Measurements from ENCODE around the gene ARID1B.

Gene ARID1B

DNA sequence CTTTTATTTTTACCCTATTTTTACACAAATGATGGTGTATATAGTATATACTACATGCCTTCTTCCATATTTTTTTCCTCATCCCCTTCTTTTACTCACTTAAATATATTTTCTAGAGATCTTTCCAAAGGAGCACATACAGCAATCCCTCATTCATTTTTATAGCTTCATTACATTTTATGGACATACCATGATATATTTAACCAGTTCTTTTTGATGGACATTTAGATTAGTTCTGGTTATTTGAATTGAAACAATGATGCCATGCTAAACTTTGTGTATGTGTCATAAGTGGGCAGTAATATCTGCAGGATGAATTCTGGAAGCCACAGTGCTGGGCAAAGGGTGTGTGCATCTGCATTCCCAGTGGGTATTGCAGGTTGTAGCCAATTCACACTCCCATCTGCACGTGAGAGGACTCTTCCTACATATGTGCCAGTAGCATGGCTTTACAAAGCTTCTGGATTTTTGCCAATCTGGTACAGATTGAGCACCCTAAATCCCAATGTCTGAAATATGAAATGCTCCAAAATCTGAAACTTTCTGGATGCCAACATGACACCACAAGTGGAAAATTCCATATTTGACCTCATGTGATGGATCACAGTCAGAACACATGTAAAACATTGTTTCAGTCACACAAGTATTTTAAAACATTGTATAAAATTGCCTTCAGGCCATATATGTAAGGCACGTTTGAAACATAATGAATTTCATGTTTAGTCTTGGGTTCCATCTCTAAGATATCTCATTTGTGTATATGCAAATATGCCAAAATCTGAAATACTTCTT lies 127.2 kb downstream of the ARID1B start:
- no peak for DNase-seq
- in situ Hi-C loops (cut with HindIII; ENCODE audit: low pct_ligation_motif_present, low sequenced_read_pairs), result no loop called here
- no peaks in the 10 kb centered on the region for H3K36me3 ChIP-seq (replicated peaks)
- TF ChIP-seq, protein P1, sequence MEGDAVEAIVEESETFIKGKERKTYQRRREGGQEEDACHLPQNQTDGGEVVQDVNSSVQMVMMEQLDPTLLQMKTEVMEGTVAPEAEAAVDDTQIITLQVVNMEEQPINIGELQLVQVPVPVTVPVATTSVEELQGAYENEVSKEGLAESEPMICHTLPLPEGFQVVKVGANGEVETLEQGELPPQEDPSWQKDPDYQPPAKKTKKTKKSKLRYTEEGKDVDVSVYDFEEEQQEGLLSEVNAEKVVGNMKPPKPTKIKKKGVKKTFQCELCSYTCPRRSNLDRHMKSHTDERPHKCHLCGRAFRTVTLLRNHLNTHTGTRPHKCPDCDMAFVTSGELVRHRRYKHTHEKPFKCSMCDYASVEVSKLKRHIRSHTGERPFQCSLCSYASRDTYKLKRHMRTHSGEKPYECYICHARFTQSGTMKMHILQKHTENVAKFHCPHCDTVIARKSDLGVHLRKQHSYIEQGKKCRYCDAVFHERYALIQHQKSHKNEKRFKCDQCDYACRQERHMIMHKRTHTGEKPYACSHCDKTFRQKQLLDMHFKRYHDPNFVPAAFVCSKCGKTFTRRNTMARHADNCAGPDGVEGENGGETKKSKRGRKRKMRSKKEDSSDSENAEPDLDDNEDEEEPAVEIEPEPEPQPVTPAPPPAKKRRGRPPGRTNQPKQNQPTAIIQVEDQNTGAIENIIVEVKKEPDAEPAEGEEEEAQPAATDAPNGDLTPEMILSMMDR (IDR thresholded peaks at IDR 0.05; ENCODE audit: low read depth, low read length, missing control alignments), result no peak
- no peak overlapping the region for H3K4me3 ChIP-seq (ENCODE audit: low read depth, low read length)
- H3K27me3 ChIP-seq (replicated peaks), result no peaks in the 10 kb centered on the region
- no peak overlapping the region for H3K27ac ChIP-seq

DNA sequence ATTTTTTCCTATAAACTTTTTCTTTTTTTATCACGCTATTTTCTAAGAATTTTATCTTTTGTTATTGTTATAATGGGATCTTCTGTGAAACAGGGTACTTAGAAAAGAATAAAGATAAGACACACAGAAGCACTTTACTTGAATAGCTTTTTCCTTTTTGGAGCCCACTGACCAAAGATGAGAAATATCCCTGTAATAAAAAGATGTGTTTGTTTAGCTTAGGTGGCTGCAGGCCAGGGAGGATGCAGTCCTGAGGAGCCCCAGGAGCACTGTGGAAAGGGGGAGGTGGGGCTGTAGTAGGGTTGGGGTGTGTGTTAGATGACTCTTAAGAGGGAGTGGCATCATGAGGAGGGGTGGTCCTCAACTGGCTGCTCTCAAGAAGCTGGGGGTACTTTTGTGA lies 128.6 kb downstream of the ARID1B start:
- in situ Hi-C loops (cut with HindIII; ENCODE audit: low pct_ligation_motif_present, low sequenced_read_pairs), result no loop called here
- DNase-seq, result no peak
- Histone ChIP-seq H3K27me3 (replicated peaks) (no peaks in the 10 kb centered on the region), H3K27ac (no peak overlapping the region), H3K4me3 (ENCODE audit: low read depth, low read length) (no peak overlapping the region), H3K36me3 (replicated peaks) (no peaks in the 10 kb centered on the region)
- TF ChIP-seq, protein P1 (IDR thresholded peaks at IDR 0.05; ENCODE audit: low read depth, low read length, missing control alignments), result no peak

DNA sequence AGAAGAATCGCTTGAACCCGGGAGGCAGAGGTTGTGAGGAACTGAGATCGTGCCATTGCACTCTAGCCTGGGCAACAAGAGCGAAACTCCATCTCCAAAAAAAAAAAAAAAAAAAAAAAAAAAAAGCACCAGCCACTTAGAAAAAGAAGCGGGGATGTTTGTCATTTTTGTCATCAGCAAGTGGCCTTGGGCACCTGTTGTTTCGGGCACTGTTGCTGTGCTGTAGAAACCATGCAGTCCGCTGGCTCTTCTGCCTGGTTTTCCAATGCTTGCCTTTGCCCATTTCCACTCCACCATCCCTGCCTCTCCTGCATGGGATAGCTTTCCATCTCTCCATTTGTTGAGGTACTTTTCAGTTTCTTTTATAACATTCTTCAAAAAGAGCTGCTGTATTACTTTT lies 129.3 kb downstream of the ARID1B start:
- no peak for DNase-seq
- TF ChIP-seq, protein P1 (IDR thresholded peaks at IDR 0.05; ENCODE audit: low read depth, low read length, missing control alignments), result no peak
- Histone ChIP-seq H3K4me3 (ENCODE audit: low read depth, low read length) (no peak overlapping the region), H3K36me3 (replicated peaks) (no peaks in the 10 kb centered on the region), H3K27me3 (replicated peaks) (no peaks in the 10 kb centered on the region), H3K27ac (no peak overlapping the region)
- in situ Hi-C loops (cut with HindIII; ENCODE audit: low pct_ligation_motif_present, low sequenced_read_pairs), result no loop called here

GRCh38 chr6:156909212-156910010 lies 132.2 kb downstream of the ARID1B start:
- Histone ChIP-seq H3K27ac (no peak overlapping the region), H3K36me3 (replicated peaks) (no peaks in the 10 kb centered on the region), H3K27me3 (replicated peaks) (no peaks in the 10 kb centered on the region), H3K4me3 (ENCODE audit: low read depth, low read length) (no peak overlapping the region)
- DNase-seq, result no peak
- TF ChIP-seq, protein P1 (IDR thresholded peaks at IDR 0.05; ENCODE audit: low read depth, low read length, missing control alignments), result no peak
- in situ Hi-C loops (cut with HindIII; ENCODE audit: low pct_ligation_motif_present, low sequenced_read_pairs), result no loop called here

DNA sequence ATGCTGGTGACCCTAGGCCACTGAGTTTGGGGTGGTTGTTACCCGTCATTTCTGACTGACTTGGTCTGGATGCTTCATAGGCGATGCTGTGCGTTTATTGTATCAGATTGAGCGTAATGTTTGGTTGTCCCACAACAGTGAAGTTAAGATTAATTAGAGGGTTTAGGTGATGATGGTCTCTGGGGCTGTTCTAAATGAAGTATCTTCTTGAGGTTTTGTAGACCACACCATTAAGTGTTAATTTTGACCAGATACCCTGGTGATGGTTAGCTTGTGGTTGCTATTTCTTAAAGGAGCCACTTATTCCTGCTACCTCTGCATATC lies 132.8 kb downstream of the ARID1B start:
- DNase-seq, result no peak
- Histone ChIP-seq H3K36me3 (replicated peaks) (no peaks in the 10 kb centered on the region), H3K27me3 (replicated peaks) (no peaks in the 10 kb centered on the region), H3K27ac (no peak overlapping the region), H3K4me3 (ENCODE audit: low read depth, low read length) (no peak overlapping the region)
- in situ Hi-C loops (cut with HindIII; ENCODE audit: low pct_ligation_motif_present, low sequenced_read_pairs), result no loop called here
- TF ChIP-seq, protein P1 (IDR thresholded peaks at IDR 0.05; ENCODE audit: low read depth, low read length, missing control alignments), result no peak
